Measurements from ENCODE around the gene S1PR3.

S1PR3 gene

DNA sequence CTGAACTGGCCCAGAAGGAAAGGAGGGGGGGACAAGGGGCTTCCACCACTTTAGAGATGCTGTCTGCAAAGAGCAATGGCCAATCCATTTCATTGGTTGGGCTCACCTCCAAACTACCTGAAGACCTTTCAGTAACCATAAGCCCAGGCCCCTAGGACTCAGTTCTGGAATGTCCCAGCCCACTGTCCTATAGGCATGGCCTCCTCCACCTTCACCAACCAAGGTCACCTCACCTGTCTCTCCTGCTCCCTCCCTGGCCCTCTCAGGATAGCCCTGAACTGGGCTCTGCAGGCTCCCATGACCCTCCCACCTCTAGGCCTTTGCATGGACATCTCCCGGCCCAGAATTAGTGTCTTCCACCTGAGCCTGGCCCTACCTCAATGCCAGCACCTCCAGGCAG is 22.4 kb downstream of the S1PR3 start:
- CTCF ChIA-PET = no interaction called here

DNA sequence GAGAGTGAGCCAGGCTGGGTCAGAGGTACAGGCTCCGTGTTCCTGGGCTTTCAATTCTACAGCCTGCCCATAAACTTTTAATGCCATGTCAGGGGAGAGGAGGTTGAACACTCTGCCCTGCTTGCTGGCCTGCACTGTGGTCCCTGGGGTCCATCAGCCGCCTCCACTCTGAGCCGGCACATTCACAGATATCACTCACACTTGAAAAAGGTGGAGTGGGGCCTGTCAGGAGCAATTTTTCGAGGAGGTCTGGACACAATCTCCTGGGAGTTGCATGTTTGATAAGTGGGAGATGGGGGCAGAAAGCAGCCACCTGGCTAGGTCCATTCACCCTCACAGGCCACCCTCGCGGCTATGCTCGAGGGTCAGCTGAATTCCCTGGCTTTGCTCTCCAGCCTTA is 22.9 kb downstream of the S1PR3 start:
- no peak overlapping the region for H3K4me3 ChIP-seq (ENCODE audit: low read depth, low read length)
- ChIA-PET CTCF (no interaction called here), POLR2A (no interaction called here)
- DNase-seq (ENCODE audit: low read depth, low spot score) = no peak
- TF ChIP-seq, protein P1, sequence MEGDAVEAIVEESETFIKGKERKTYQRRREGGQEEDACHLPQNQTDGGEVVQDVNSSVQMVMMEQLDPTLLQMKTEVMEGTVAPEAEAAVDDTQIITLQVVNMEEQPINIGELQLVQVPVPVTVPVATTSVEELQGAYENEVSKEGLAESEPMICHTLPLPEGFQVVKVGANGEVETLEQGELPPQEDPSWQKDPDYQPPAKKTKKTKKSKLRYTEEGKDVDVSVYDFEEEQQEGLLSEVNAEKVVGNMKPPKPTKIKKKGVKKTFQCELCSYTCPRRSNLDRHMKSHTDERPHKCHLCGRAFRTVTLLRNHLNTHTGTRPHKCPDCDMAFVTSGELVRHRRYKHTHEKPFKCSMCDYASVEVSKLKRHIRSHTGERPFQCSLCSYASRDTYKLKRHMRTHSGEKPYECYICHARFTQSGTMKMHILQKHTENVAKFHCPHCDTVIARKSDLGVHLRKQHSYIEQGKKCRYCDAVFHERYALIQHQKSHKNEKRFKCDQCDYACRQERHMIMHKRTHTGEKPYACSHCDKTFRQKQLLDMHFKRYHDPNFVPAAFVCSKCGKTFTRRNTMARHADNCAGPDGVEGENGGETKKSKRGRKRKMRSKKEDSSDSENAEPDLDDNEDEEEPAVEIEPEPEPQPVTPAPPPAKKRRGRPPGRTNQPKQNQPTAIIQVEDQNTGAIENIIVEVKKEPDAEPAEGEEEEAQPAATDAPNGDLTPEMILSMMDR (IDR thresholded peaks at IDR 0.05; ENCODE audit: insufficient read depth, low read length, missing control alignments) = no peak

More for the DNA sequence above, 22.4 kb downstream of the S1PR3 start:
- no peak overlapping the region for H3K4me3 ChIP-seq (ENCODE audit: low read depth, low read length)
- TF ChIP-seq, protein P1 (IDR thresholded peaks at IDR 0.05; ENCODE audit: insufficient read depth, low read length, missing control alignments) = no peak
- POLR2A ChIA-PET = no interaction called here
- no peak for DNase-seq (ENCODE audit: low read depth, low spot score)

DNA sequence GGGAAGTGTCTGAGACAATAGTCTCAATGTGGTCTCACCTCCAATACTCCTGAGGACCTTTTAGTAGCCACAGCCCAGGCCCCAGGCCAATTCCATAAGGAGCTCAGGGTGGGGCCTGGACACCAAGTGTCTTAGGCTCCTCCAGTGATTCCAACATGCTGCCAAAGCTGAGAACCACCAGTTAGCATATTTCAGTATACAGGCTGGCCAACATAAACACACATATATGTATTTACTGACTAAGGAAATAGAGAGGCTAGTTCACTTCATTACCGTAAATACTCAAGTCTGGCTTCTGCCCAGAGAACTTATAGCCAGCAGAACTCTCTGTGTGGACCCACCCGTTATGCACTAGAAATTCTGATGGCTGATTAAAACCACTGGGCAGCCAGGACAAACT is 24.1 kb downstream of the S1PR3 start:
- ChIA-PET POLR2A (no interaction called here), CTCF (interaction anchor here (1.0 to 1.2 kb wide), 2 partner anchors 14 to 422 kb away, joined by 3 read pairs; no protein-coding TSS in a partner anchor)
- no peak for DNase-seq (ENCODE audit: low read depth, low spot score)
- no peak overlapping the region for H3K4me3 ChIP-seq (ENCODE audit: low read depth, low read length)
- TF ChIP-seq, protein P1 (IDR thresholded peaks at IDR 0.05; ENCODE audit: insufficient read depth, low read length, missing control alignments) = no peak

DNA sequence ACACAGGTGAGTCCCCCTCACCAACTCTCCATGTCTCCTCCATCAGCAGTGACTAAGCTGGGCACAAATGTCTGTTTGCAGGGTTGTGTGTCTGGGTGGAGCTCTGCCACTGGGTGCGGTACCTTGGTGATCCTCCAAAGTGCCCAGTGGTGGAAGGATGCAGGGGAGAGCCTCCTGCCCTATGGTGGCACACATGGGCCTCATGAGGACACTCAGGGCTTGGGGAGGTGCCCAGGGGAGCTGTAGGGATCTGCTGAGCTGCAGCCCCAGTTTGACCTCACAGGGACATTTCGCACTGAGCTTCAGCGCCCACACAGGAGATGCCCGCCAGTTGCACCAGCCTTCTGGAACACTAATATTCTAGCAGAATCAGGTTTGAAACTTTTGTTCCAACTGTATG is 29.5 kb downstream of the S1PR3 start:
- ChIA-PET CTCF (interaction anchor here (0.9 to 1.2 kb wide), 2 partner anchors 28 to 442 kb away, joined by 3 to 4 read pairs; no protein-coding TSS in a partner anchor), POLR2A (no interaction called here)
- TF ChIP-seq, protein P1 (IDR thresholded peaks at IDR 0.05; ENCODE audit: insufficient read depth, low read length, missing control alignments) = no peak

DNA sequence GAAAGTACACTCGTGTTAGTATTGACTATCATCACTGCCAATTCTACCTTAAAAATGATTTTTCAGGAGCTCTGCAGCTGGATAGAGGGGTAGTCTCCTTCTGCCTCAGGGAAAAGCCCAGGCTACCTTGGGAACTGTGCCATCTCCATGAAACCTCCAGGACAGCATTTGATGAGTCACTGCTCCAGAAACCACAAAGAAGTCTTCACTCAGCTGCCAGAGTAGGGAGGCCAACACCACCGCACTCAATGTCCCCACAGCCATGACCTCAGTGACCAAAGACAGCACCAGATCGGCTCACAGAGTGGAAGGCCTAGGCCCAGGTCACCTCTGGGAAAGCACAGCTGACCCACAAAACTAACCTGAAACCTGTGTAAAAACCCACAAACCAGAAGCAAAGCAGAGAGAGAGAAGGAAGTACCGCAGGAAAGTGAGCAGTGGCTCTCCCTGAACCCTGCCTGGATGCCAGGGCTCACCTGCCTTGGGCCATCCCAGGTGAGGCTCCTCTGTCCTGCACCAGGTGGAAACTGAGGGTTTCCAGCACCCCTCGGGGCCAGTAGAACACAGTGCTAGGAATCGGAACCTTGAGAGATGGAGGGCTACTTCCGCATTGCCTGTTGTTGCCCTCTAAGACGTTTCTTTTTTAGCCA is 30.0 kb downstream of the S1PR3 start:
- no peak overlapping the region for H3K4me3 ChIP-seq (ENCODE audit: low read depth, low read length)
- ChIA-PET POLR2A (no interaction called here), CTCF (interaction anchor here (0.9 to 1.2 kb wide), 2 partner anchors 28 to 442 kb away, joined by 3 to 4 read pairs; no protein-coding TSS in a partner anchor)
- TF ChIP-seq, protein P1 (IDR thresholded peaks at IDR 0.05; ENCODE audit: insufficient read depth, low read length, missing control alignments) = no peak
- peak; percentile 41 for DNase-seq (ENCODE audit: low read depth, low spot score)

More for the DNA sequence above, 29.5 kb downstream of the S1PR3 start:
- no peak for DNase-seq (ENCODE audit: low read depth, low spot score)
- H3K4me3 ChIP-seq (ENCODE audit: low read depth, low read length) = no peak overlapping the region

DNA sequence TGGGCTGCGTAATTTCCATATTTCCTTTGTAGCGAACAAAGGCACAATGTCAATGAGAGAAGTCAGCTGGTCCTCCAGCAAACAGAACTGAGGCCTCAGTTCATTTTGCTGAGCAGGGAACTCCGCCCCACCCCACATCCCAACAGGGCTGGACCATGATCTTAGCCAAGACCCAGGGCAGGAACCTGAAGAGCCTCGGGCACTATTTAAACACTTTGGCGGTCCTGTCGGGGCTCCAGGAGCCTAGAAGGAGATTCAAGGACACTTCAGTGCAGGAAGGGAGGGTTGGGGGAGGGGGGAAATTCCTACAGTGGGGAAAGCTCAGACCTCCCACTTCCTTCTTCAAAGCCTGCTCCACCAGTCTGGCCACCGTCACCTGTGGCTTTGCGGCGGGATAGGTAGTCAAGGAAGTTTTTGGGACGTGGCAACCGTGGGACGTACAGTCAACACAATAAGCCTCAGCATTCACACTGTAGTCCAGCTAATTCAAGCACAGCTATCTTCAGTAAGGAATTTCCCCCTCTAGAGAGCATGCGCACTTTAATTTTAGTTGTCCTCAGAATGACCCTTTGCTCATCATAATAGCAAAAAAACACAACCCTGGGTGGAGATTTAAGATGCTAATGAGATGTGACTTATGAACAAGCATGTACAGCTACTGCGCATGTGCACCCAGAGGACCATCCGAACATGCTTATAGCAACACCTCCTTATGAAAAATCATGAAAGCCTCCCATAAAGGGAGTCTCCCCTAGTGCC is 30.9 kb downstream of the S1PR3 start:
- ChIA-PET POLR2A (no interaction called here), CTCF (interaction anchor here (1.1 kb wide), 1 partner anchor 257 kb away, joined by 3 read pairs; no protein-coding TSS in a partner anchor)
- DNase-seq (ENCODE audit: low read depth, low spot score) = no peak

More for the DNA sequence above, 30.9 kb downstream of the S1PR3 start:
- H3K4me3 ChIP-seq (ENCODE audit: low read depth, low read length) = no peak overlapping the region
- TF ChIP-seq, protein P1 (IDR thresholded peaks at IDR 0.05; ENCODE audit: insufficient read depth, low read length, missing control alignments) = no peak

Measured in AG04449 (cell line).